Adrenal gland (tissue), 12 donors: ENCODE results near the gene CNNM2. TPM values are rescaled to one million over a fixed set of nuclear protein-coding genes. Genes with fewer than 3 reads are reported as not detected.
"Not testable (repeated sequence)": the region's sequence is repeated elsewhere in the genome, so short reads cannot be mapped to it uniquely, and the experiment has no call there.

Experiments used
- DNase-seq, 7 donors: peaks; one replicate each; pipeline ENCODE4 v3.0.0-alpha.2; 2019 to 2020
- H3K27ac ChIP-seq, 5 donors: fragments of 200-600 bp; sonication (generic) in 4 of 5; 1 replicate in 3 of 5; 2 replicates in 2 of 5; pipeline versions ENCODE4 v1.5.1 to v1.8.0; 2016 to 2020; ENCODE audit warnings: mild to moderate bottlenecking in 1 of 5
- H3K27me3 ChIP-seq: fragments of 200-600 bp; 2 replicates; pipeline ENCODE4 v1.8.0; 2021
- H3K36me3 ChIP-seq, 2 donors: fragments of 200-600 bp; replicated peaks in 1 of 2; 1 replicate in 1 of 2; 2 replicates in 1 of 2; pipeline versions ENCODE4 v1.5.1 to v1.8.0; 2018 to 2022
- H3K4me1 ChIP-seq, 2 donors: fragments of 200-600 bp; replicated peaks in 1 of 2; 1 replicate in 1 of 2; 2 replicates in 1 of 2; pipeline versions ENCODE4 v1.5.1 to v1.8.0; 2018 to 2021
- H3K4me3 ChIP-seq, 4 donors: fragments of 200-600 bp; sonication (generic) in 3 of 4; one replicate each; pipeline ENCODE4 v1.5.1; 2016 to 2018
- H3K9me3 ChIP-seq, 3 donors: fragments of 200-600 bp; sonication (generic) in 1 of 3; replicated peaks in 1 of 3; 1 replicate in 2 of 3; 2 replicates in 1 of 3; pipeline versions ENCODE4 v1.5.1 to v1.8.0; 2016 to 2021
- POLR2A ChIP-seq, 2 donors: fragments of 450-650 bp; IDR thresholded peaks; one replicate each; pipeline ENCODE4 v1.6.1; 2017; ENCODE audit warnings: antibody characterized with exemption in 2 of 2, mild to moderate bottlenecking in 2 of 2, moderate library complexity in 1 of 2
- WGBS, 4 donors: extraction: QIAGEN DNeasy Blood & Tissue Kit in 2 of 4; methylation state at CpG; one replicate each; pipeline versions ENCODE4 v1.1.5 to v1.1.7; 2013 to 2017; 5-methylcytosine and 5-hydroxymethylcytosine counted together
- intact Hi-C, 2 donors: fragments of 100-400 bp; cut with DNase I; formaldehyde crosslinking; loops; one replicate each; pipeline versions ENCODE4 v1.14.1 to v1.15.0; 2022 to 2023
- polyA plus RNA-seq, 3 donors: library from polyadenylated mRNA; stranded (reverse); fragments of 200-250 nt in 2 of 3; fragments of 350-450 nt in 1 of 3; fragmentation: Illumina TruSeq in 1 of 3; extraction: RNeasy Lipid Tissue Mini Kit (QIAGEN cat#74804) in 1 of 3; gene quantifications; one replicate each; pipeline ENCODE4 v1.2.3, GENCODE V29; 2013 to 2014
- total RNA-seq, 9 donors: library from RNA; depleted of rRNA in 4 of 9; stranded (reverse); fragments of >200 nt in 4 of 9; fragments of 120-200 nt in 1 of 9; fragmentation: NEBNext Ultra II Directional in 1 of 9; extraction: Animal tissue kit (Norgen Biotek cat#: 25700) in 1 of 9; gene quantifications; one replicate each; pipeline versions ENCODE4 v1.1.0 to v1.2.4, GENCODE V29; 2013 to 2023
- TF ChIP-seq, protein P1 (sequence below), 6 experiments: fragments of 450-650 bp in 4 of 6; fragments of 200-600 bp in 2 of 6; sonication (generic) in 1 of 6; IDR thresholded peaks; 1 replicate in 5 of 6; 2 replicates in 1 of 6; pipeline versions ENCODE4 v1.5.1 to v1.8.0; 2016 to 2021; ENCODE audit warnings: antibody characterized with exemption in 6 of 6, mild to moderate bottlenecking in 2 of 6, moderate library complexity in 1 of 6
- donor health status: healthy with polysubstance abuse.
- donor health status: Bipolar disorder and iron deficiency.
- donor health status: DM: yes; HTN: yes; CAD: no.
- donor health status: DM: no; HTN: no; CAD: no.
- donor health status: DM: no; HTN: no; CAD: no.
- donor health status: DM: yes; HTN: yes; CAD: no.

CNNM2 gene
- total and polyA plus RNA-seq, 12 donors, result 5.4 to 52.0 (median 36.6) TPM

DNA sequence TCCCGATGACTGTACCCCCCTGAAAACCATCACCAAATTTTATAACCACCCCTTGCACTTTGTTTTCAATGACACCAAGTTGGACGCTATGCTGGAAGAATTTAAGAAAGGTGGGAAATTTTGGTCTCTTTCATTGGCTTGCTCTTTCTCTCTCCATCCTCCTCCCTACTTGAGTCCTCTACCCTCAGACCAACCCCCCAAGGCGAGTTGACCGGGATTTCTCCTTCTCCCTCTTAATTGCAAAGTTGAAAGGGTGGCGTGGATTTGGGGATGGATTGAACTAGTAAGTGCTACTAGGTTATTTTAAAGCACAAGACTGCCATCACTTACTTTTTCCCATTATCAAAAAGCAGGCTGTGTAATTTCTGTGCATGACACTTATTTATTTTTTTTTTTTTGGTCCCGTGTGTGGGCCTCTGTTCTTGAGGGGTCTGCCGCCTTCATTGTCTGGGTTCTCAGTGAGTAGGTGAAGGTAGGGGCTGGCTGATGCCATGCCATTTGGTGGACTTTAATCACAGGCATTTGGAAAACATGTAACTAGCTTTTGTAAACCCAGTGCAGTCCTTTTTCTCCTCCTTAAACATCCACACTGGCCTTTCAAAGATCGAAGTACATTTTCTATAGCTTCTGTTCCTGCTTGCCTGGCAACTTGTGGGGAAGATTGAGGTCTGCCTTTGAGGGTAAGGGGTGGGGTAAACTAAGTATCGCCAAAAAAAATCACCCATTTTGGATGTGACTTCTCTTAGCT lies 2.1 kb downstream of the CNNM2 start:
- Histone ChIP-seq H3K4me1 (peaks cover 33 to 56% of the 10 kb centered on the region in 2 donors), H3K27ac (no peak overlapping the region)

DNA sequence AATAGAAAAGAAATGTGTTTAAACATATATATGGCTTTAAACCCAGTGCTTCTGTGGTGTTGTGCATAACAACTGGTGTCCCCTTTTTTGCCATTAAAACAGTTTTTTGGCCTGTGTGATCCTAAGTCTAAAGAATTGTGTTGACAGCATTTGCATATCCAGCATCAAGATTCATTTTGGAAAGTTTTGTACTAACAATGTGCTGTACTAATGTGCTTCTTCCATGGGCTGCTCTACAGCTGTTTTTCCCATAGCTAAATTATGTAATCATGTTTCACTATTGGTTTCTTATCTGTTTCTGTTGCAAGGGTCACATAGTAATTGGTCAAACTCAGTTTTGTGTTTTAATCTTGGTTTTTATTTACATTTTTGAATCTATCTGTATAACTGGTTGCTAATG lies 5.5 kb downstream of the CNNM2 start:
- Histone ChIP-seq H3K4me3 (peak overlapping the region in 1 of 4 donors; percentile 87), H3K9me3 (no peaks in the 10 kb centered on the region), H3K36me3 (no peaks in the 10 kb centered on the region), H3K4me1 (peaks cover 28 to 47% of the 10 kb centered on the region in 2 donors), H3K27me3 (no peaks in the 10 kb centered on the region), H3K27ac (peak overlapping the region in 2 of 5 donors; percentile 32 to 36)
- no peak for DNase-seq
- intact Hi-C loops, result no loop called here
- TF ChIP-seq POLR2A (IDR thresholded peaks at IDR 0.05), result no peak
- TF ChIP-seq, protein P1, sequence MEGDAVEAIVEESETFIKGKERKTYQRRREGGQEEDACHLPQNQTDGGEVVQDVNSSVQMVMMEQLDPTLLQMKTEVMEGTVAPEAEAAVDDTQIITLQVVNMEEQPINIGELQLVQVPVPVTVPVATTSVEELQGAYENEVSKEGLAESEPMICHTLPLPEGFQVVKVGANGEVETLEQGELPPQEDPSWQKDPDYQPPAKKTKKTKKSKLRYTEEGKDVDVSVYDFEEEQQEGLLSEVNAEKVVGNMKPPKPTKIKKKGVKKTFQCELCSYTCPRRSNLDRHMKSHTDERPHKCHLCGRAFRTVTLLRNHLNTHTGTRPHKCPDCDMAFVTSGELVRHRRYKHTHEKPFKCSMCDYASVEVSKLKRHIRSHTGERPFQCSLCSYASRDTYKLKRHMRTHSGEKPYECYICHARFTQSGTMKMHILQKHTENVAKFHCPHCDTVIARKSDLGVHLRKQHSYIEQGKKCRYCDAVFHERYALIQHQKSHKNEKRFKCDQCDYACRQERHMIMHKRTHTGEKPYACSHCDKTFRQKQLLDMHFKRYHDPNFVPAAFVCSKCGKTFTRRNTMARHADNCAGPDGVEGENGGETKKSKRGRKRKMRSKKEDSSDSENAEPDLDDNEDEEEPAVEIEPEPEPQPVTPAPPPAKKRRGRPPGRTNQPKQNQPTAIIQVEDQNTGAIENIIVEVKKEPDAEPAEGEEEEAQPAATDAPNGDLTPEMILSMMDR (IDR thresholded peaks at IDR 0.05), result no peak

More for the DNA sequence above, 2.1 kb downstream of the CNNM2 start:
- Histone ChIP-seq H3K27me3 (no peaks in the 10 kb centered on the region), H3K36me3 (no peaks in the 10 kb centered on the region), H3K4me3 (peak overlapping the region in 2 of 4 donors; percentile 87 to 88), H3K9me3 (no peaks in the 10 kb centered on the region)
- intact Hi-C loops, result loop anchor here (5.0 to 10.0 kb wide), 3 partner anchors 147 to 327 kb away; partner anchors contain the start of gene RPEL1 (in 2 of the 2)
- DNase-seq, result no peak
- no peak for TF ChIP-seq POLR2A (IDR thresholded peaks at IDR 0.05)
- TF ChIP-seq, protein P1 (IDR thresholded peaks at IDR 0.05), result no peak
- WGBS, 4 donors, result 37 to 50% (median 47%) methylated on average over 9 of the region's 9 CpGs

DNA sequence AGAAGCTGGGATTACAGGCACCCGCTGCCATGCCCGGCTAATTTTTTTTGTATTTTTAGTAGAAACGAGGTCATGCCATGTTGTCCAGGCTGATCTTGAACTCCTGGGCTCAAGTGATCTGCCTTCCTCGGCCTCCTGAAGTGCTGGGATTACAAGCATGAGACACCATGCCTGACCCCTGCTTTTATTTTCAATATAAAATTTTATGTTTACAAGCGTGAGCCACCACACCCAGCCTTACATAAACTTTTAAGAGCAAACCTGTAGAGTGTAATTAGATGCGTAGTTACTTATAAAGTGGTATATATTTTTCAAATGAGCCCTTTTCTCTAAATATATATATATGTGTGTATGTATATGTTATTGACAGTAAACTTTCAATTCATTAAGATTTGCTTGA lies 8.7 kb downstream of the CNNM2 start:
- WGBS, 4 donors, result 89 to 93% (median 90%) methylated on average over 6 of the region's 6 CpGs
- no peak overlapping the region for H3K27ac ChIP-seq
- H3K27me3 ChIP-seq, result no peaks in the 10 kb centered on the region
- no peak for DNase-seq
- H3K4me1 ChIP-seq, result peaks cover 19 to 30% of the 10 kb centered on the region in 2 donors
- intact Hi-C loops, result no loop called here
- H3K36me3 ChIP-seq, result peaks cover 0 to 2% of the 10 kb centered on the region in 2 donors
- H3K4me3 ChIP-seq, result no peak overlapping the region
- TF ChIP-seq POLR2A (IDR thresholded peaks at IDR 0.05), result no peak
- TF ChIP-seq, protein P1 (IDR thresholded peaks at IDR 0.05), result no peak
- H3K9me3 ChIP-seq, result no peaks in the 10 kb centered on the region

DNA sequence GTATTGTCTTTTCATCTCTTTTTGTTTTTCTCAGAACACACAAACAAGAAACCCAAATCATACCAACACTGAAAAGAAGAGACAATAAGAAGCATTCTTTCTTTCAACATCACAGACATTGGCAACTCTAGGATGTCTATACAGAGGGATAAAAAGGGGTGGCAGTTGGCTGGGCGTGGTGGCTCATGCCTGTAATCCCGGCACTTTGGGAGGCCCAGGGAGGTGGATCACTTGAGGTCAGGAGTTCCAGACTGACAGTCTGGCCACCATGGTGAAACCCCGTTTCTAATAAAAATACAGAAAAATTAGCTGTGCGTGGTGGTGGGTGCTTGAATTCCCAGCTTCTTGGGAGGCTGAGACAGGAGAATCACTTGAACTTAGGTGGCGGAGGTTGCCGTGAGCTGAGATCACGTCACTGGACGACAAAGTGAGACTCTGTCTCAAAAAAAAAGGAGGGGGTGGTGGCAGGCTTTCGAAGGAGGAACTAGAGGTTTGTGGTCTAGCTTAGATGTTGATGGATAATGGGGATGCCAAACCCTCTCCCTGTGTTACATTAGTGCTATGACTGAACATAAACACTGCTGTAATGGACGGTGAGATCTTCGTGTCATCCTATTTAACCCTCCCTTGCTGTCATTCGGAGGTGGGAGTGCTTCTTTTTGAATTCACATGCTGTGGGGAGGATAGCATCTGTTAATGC lies 9.4 kb downstream of the CNNM2 start:
- no peak for DNase-seq
- 73 to 88% (median 81%) methylated on average over 12 of the region's 12 CpGs for WGBS, 4 donors
- Histone ChIP-seq H3K27ac (no peak overlapping the region), H3K4me1 (peaks cover 19 to 25% of the 10 kb centered on the region in 2 donors), H3K27me3 (no peaks in the 10 kb centered on the region), H3K4me3 (no peak overlapping the region), H3K9me3 (no peaks in the 10 kb centered on the region), H3K36me3 (peaks cover 0 to 3% of the 10 kb centered on the region in 2 donors)
- TF ChIP-seq, protein P1 (IDR thresholded peaks at IDR 0.05), result no peak
- no peak for TF ChIP-seq POLR2A (IDR thresholded peaks at IDR 0.05)
- intact Hi-C loops, result no loop called here

DNA sequence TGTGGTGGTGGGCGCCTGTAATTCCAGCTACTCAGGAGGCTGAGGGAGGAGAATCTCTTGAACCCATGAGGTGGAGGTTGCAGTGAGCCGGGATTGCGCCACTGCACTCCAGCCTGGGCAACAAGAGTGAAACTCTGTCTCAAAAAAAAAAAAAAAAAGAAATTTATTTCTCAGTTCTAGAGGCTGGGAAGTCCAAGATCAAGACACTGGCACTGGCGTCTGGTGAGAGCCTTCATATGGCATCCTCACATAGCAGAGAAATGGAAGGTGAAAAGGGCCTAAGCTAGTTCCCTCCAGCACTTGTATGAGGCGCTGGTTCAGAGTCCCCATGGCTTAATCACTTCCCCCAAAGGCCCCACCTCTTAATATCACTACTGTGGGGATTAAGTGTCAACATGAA lies 10.3 kb downstream of the CNNM2 start:
- H3K27me3 ChIP-seq, DNase-seq, H3K9me3 ChIP-seq, H3K36me3 ChIP-seq, intact Hi-C loops, H3K4me3 ChIP-seq, H3K27ac ChIP-seq: not testable (repeated sequence)
- H3K4me1 ChIP-seq, result peaks cover 13 to 16% of the 10 kb centered on the region in 2 donors
- 84 to 99% (median 98%) methylated on average over 5 of the region's 5 CpGs for WGBS, 4 donors
